Pancreas (tissue), 10 donors: ENCODE results near the gene PRKCH. TPM values are rescaled to one million over a fixed set of nuclear protein-coding genes. Genes with fewer than 3 reads are reported as not detected.
"Not testable (repeated sequence)": the region's sequence is repeated elsewhere in the genome, so short reads cannot be mapped to it uniquely, and the experiment has no call there.

Experiments
- ATAC-seq, 4 donors: fragments of 200-7000 bp; cut with Tn5 transposase; one replicate each; pipeline versions ENCODE4 v1.8.0 to v1.9.1; 2020; ENCODE audit warnings: mild to moderate bottlenecking in 4 of 4, moderate library complexity in 4 of 4
- DNase-seq, 6 donors: peaks; one replicate each; pipeline ENCODE4 v3.0.0-alpha.2; 2020
- FAIRE-seq: peaks from 2 replicates; lab custom pipeline; 2012; peaks lifted over from hg19 to GRCh38; lab: Jason Lieb, UNC
- H3K27ac ChIP-seq, 4 donors: fragments of 200-600 bp; sonication (generic); 1 replicate in 3 of 4; 2 replicates in 1 of 4; pipeline versions ENCODE4 v1.5.0 to v1.8.0; 2020
- H3K27me3 ChIP-seq, 4 donors: fragments of 200-600 bp; one replicate each; pipeline ENCODE4 v1.8.0; 2021
- H3K36me3 ChIP-seq, 3 donors: fragments of 200-600 bp; sonication (generic) in 1 of 3; one replicate each; pipeline versions ENCODE4 v1.5.0 to v1.8.0; 2020 to 2021
- H3K4me1 ChIP-seq, 3 donors: fragments of 200-600 bp; one replicate each; pipeline ENCODE4 v1.8.0; 2021
- H3K4me3 ChIP-seq, 4 donors: fragments of 200-600 bp; sonication (generic) in 2 of 4; one replicate each; pipeline versions ENCODE4 v1.5.0 to v1.8.0; 2020 to 2021
- H3K9me3 ChIP-seq, 4 donors: fragments of 200-600 bp; one replicate each; pipeline ENCODE4 v1.8.0; 2021
- CTCF ChIP-seq, 4 donors: fragments of 200-600 bp; sonication (generic) in 3 of 4; IDR thresholded peaks; one replicate each; pipeline versions ENCODE4 v1.5.0 to v1.8.0; 2021; ENCODE audit warnings: antibody characterized with exemption in 4 of 4
- WGBS, 2 donors: extraction: QIAGEN DNeasy Blood & Tissue Kit; methylation state at CpG; one replicate each; pipeline ENCODE4 v1.1.7; 2013; 5-methylcytosine and 5-hydroxymethylcytosine counted together
- intact Hi-C, 3 donors: fragments of 100-400 bp; cut with DNase I; formaldehyde crosslinking; loops; one replicate each; pipeline versions ENCODE4 v1.11.1 to v1.14.2; 2022
- polyA plus RNA-seq, 2 donors: library from polyadenylated mRNA; stranded (reverse); fragments of 200-250 nt; gene quantifications; one replicate each; pipeline ENCODE4 v1.2.3, GENCODE V29; 2013
- total RNA-seq, 6 donors: library from RNA; stranded (reverse); fragmentation: NEBNext Ultra II Directional in 4 of 6; extraction: Animal tissue kit (Norgen Biotek cat#: 25700) in 4 of 6; gene quantifications; one replicate each; pipeline versions ENCODE4 v1.2.1 to v1.2.4, GENCODE V29; 2021 to 2023
- donor health status: healthy with polysubstance abuse.
- donor health status: DM: no; HTN: no; CAD: no; lungs with moderate emphysema.
- donor health status: DM: no; HTN: no; CAD: no.
- donor health status: control.
- donor health status: control.
- donor health status: Bipolar disorder and iron deficiency.
- donor health status: DM: yes; HTN: yes; CAD: no.
- donor health status: DM: no; HTN: no; CAD: no.
- donor health status: DM: no; HTN: no; CAD: no.
- donor health status: DM: yes; HTN: yes; CAD: no.

PRKCH gene
- total and polyA plus RNA-seq, 8 donors: 3.6 to 16.9 (median 8.9) TPM

GRCh38 chr14:61525293-61526011 is 204.1 kb downstream of the PRKCH start:
- H3K4me3 ChIP-seq: peak overlapping the region in 1 of 4 donors; percentile 13
- peaks cover 45 to 59% (median 55%) of the 10 kb centered on the region in 3 donors for H3K4me1 ChIP-seq
- H3K9me3 ChIP-seq: no peaks in the 10 kb centered on the region
- no peak for FAIRE-seq
- intact Hi-C loops: no loop called here
- no peaks in the 10 kb centered on the region for H3K27me3 ChIP-seq
- no peaks in the 10 kb centered on the region for H3K36me3 ChIP-seq
- 15 to 17% methylated on average over 16 of the region's 16 CpGs for WGBS, 2 donors
- ATAC-seq: peak; percentile 42 to 63 (median 58)
- DNase-seq: peak in 4 of 6 donors; percentile 64 to 77 (median 70)
- TF ChIP-seq CTCF (IDR thresholded peaks at IDR 0.05): no peak
- H3K27ac ChIP-seq: peak overlapping the region; percentile 88 to 96 (median 92)

- intact Hi-C loops: no loop called here
- FAIRE-seq (no peak), ATAC-seq (peak; percentile 81 to 87 (median 84)), DNase-seq (peak in 5 of 6 donors; percentile 88 to 95 (median 94))
- no peak for TF ChIP-seq CTCF (IDR thresholded peaks at IDR 0.05)
- Histone ChIP-seq H3K4me3 (peak overlapping the region in 1 of 4 donors; percentile 13), H3K4me1 (peaks cover 55 to 67% (median 65%) of the 10 kb centered on the region in 3 donors), H3K27me3 (no peaks in the 10 kb centered on the region), H3K36me3 (no peaks in the 10 kb centered on the region), H3K27ac (peak overlapping the region; percentile 88 to 96 (median 92)), H3K9me3 (no peaks in the 10 kb centered on the region)
- 12 to 18% methylated on average over 9 of the region's 9 CpGs for WGBS, 2 donors
Observed at GRCh38 chr14:61526405-61527312, 205.3 kb downstream of the PRKCH start.

- Histone ChIP-seq H3K4me3 (peak overlapping the region in 1 of 4 donors; percentile 9), H3K27me3 (no peaks in the 10 kb centered on the region), H3K9me3 (no peaks in the 10 kb centered on the region), H3K4me1 (peaks cover 62 to 76% (median 74%) of the 10 kb centered on the region in 3 donors), H3K27ac (peak overlapping the region; percentile 88 to 96 (median 92)), H3K36me3 (no peaks in the 10 kb centered on the region)
- TF ChIP-seq CTCF (IDR thresholded peaks at IDR 0.05): no peak
- FAIRE-seq (no peak), ATAC-seq (peak; percentile 10 to 37 (median 19)), DNase-seq (peak in 4 of 6 donors; percentile 45 to 50 (median 48))
- whole genome bisulfite sequencing, 2 donors: 31 to 34% methylated on average over 10 of the region's 10 CpGs
- intact Hi-C loops: no loop called here
Observed at GRCh38 chr14:61527325-61528100, 206.1 kb downstream of the PRKCH start.

DNA sequence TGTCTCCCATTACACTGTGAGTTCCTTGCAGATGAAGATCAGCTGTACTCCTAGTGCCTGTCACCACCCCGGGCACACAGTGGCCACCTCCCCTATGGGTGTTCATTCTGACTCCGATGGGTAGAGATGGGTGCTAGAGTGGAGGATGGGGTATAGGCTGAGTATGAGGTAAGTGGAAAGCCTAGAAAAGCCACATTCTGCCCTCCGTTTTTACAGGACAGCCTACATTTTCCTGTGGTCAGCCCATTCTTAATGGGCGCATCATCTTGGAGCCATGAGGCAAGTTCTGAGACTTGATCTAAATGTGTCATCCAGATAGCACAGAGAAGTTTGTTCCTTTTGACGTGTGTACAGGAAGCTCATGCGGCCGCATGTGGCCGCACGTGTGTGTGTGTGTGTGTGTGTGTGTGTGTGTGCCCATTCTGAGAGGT is 207.2 kb downstream of the PRKCH start:
- WGBS, 2 donors: 67 to 72% methylated on average over 9 of the region's 9 CpGs
- H3K4me1 ChIP-seq: peaks cover 70 to 82% (median 78%) of the 10 kb centered on the region in 3 donors

DNA sequence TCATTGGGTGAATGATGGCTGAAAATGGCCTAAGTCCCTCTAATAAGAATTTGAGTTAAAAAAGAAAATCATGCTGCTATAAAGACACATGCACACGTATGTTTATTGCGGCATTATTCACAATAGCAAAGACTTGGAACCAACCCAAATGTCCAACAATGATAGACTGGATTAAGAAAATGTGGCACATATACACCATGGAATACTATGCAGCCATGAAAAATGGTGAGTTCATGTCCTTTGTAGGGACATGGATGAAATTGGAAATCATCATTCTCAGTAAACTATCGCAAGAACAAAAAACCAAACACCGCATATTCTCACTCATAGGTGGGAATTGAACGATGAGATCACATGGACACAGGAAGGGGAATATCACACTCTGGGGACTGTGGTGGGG is 208.0 kb downstream of the PRKCH start:
- H3K27ac ChIP-seq, H3K4me3 ChIP-seq, H3K9me3 ChIP-seq, FAIRE-seq, H3K36me3 ChIP-seq, DNase-seq, H3K27me3 ChIP-seq, ATAC-seq, intact Hi-C loops: not testable (repeated sequence)
- WGBS, 2 donors: 96 to 99% methylated on average over 3 of the region's 5 CpGs
- H3K4me1 ChIP-seq: peaks cover 70 to 82% (median 78%) of the 10 kb centered on the region in 3 donors

More for the DNA sequence above, 207.2 kb downstream of the PRKCH start:
- Histone ChIP-seq H3K36me3 (no peaks in the 10 kb centered on the region), H3K27me3 (no peaks in the 10 kb centered on the region), H3K4me3 (no peak overlapping the region), H3K27ac (peak overlapping the region; percentile 88 to 96 (median 92)), H3K9me3 (no peaks in the 10 kb centered on the region)
- intact Hi-C loops: no loop called here
- no peak for FAIRE-seq
- no peak for ATAC-seq
- no peak for DNase-seq
- TF ChIP-seq CTCF (IDR thresholded peaks at IDR 0.05): no peak
